Vagina (tissue), 2 donors: ENCODE data around the gene CUBN. TPM values are rescaled to one million over a fixed set of nuclear protein-coding genes. Genes with fewer than 3 reads are reported as not detected.
A peak's percentile ranks its signal among the peaks of the same experiment; 100 is the strongest.

Experiments used
- DNase-seq, 2 donors: peaks; one replicate each; pipeline ENCODE4 v3.0.0-alpha.2; 2017; ENCODE audit errors: extremely low spot score in 2 of 2
- H3K27ac ChIP-seq: fragments of 200-600 bp; sonication (generic); one replicate; pipeline ENCODE4 v1.5.1; 2019
- H3K27me3 ChIP-seq: fragments of 200-600 bp; sonication (generic); one replicate; pipeline ENCODE4 v1.5.1; 2019
- H3K36me3 ChIP-seq, 2 donors: fragments of 200-600 bp; sonication (generic); one replicate each; pipeline ENCODE4 v1.5.1; 2017 to 2019
- H3K4me1 ChIP-seq: fragments of 200-600 bp; sonication (generic); one replicate; pipeline ENCODE4 v1.5.1; 2019
- H3K4me3 ChIP-seq, 2 donors: fragments of 200-600 bp; sonication (generic); 1 replicate in 1 of 2; 2 replicates in 1 of 2; pipeline ENCODE4 v1.5.1; 2016 to 2019
- H3K9me3 ChIP-seq: fragments of 200-600 bp; sonication (generic); one replicate; pipeline ENCODE4 v1.5.1; 2019
- POLR2A ChIP-seq, 2 donors: fragments of 450-650 bp; IDR thresholded peaks; one replicate each; pipeline ENCODE4 v1.6.1; 2017; ENCODE audit warnings: antibody characterized with exemption in 2 of 2, mild to moderate bottlenecking in 2 of 2, moderate library complexity in 2 of 2
- POLR2AphosphoS5 ChIP-seq, 2 donors: sonication (generic); formaldehyde crosslinking; IDR thresholded peaks; one replicate each; pipeline ENCODE4 v1.9.0; 2017; ENCODE audit warnings: antibody characterized with exemption in 2 of 2, mild to moderate bottlenecking in 2 of 2, low read depth in 1 of 2; ENCODE audit not compliant: insufficient read depth in 1 of 2
- intact Hi-C: fragments of 100-400 bp; cut with DNase I; formaldehyde crosslinking; loops from one replicate; pipeline ENCODE4 v1.15.1; 2023
- total RNA-seq: library from RNA; depleted of rRNA; stranded (reverse); fragments of >200 nt; gene quantifications from one replicate; pipeline ENCODE4 v1.2.3, GENCODE V29; 2016
- TF ChIP-seq, protein P1 (sequence below), 3 experiments: fragments of 450-650 bp in 2 of 3; fragments of 200-600 bp in 1 of 3; sonication (generic) in 1 of 3; IDR thresholded peaks; one replicate each; pipeline ENCODE4 v1.5.1; 2017 to 2019; ENCODE audit warnings: antibody characterized with exemption in 3 of 3, mild to moderate bottlenecking in 2 of 3, moderate library complexity in 2 of 3

CUBN gene
- total RNA-seq, 1 donor from 2014 or later: 4.4 TPM

- DNase-seq: no peak
These were observed 103.9 kb downstream of the CUBN start for GRCh38 chr10:17025444-17026295.

DNA sequence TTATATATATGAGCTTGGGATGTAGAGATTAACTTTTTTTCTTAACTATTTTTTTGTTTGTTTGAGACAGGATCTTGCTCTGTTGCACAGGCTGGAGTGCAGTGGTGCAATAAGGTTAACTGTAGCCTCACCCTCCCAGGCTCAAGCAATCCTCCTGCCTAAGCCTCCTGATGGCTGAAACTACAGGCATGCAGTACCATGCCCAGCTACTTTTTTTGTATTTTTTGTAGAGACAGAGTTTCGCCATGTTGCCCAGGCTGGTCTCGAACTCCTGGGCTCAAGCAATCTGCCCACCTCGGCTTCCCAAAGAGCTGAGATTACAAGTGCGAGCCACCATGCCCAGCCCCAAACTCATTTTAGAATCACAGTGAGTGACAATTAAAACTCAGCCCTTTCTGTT lies 105.2 kb downstream of the CUBN start:
- no peaks in the 10 kb centered on the region for H3K36me3 ChIP-seq
- no peaks in the 10 kb centered on the region for H3K27me3 ChIP-seq
- TF ChIP-seq POLR2AphosphoS5 (IDR thresholded peaks at IDR 0.05; ENCODE audit: insufficient read depth in 1 of 2, low read depth in 1 of 2): no peak
- no peak overlapping the region for H3K4me3 ChIP-seq
- no peaks in the 10 kb centered on the region for H3K9me3 ChIP-seq
- DNase-seq: no peak
- H3K27ac ChIP-seq: peak overlapping the region; percentile 56
- intact Hi-C loops: no loop called here
- H3K4me1 ChIP-seq: peaks cover 30% of the 10 kb centered on the region

More at GRCh38 chr10:17025444-17026295, 103.9 kb downstream of the CUBN start:
- H3K36me3 ChIP-seq: no peaks in the 10 kb centered on the region
- H3K9me3 ChIP-seq: no peaks in the 10 kb centered on the region
- intact Hi-C loops: no loop called here
- peaks cover 38% of the 10 kb centered on the region for H3K4me1 ChIP-seq
- TF ChIP-seq POLR2A (IDR thresholded peaks at IDR 0.05) (no peak), POLR2AphosphoS5 (IDR thresholded peaks at IDR 0.05; ENCODE audit: insufficient read depth in 1 of 2, low read depth in 1 of 2) (no peak)
- TF ChIP-seq, protein P1, sequence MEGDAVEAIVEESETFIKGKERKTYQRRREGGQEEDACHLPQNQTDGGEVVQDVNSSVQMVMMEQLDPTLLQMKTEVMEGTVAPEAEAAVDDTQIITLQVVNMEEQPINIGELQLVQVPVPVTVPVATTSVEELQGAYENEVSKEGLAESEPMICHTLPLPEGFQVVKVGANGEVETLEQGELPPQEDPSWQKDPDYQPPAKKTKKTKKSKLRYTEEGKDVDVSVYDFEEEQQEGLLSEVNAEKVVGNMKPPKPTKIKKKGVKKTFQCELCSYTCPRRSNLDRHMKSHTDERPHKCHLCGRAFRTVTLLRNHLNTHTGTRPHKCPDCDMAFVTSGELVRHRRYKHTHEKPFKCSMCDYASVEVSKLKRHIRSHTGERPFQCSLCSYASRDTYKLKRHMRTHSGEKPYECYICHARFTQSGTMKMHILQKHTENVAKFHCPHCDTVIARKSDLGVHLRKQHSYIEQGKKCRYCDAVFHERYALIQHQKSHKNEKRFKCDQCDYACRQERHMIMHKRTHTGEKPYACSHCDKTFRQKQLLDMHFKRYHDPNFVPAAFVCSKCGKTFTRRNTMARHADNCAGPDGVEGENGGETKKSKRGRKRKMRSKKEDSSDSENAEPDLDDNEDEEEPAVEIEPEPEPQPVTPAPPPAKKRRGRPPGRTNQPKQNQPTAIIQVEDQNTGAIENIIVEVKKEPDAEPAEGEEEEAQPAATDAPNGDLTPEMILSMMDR (IDR thresholded peaks at IDR 0.05): no peak
- H3K27ac ChIP-seq: peak overlapping the region; percentile 31
- H3K4me3 ChIP-seq: no peak overlapping the region
- no peaks in the 10 kb centered on the region for H3K27me3 ChIP-seq

DNA sequence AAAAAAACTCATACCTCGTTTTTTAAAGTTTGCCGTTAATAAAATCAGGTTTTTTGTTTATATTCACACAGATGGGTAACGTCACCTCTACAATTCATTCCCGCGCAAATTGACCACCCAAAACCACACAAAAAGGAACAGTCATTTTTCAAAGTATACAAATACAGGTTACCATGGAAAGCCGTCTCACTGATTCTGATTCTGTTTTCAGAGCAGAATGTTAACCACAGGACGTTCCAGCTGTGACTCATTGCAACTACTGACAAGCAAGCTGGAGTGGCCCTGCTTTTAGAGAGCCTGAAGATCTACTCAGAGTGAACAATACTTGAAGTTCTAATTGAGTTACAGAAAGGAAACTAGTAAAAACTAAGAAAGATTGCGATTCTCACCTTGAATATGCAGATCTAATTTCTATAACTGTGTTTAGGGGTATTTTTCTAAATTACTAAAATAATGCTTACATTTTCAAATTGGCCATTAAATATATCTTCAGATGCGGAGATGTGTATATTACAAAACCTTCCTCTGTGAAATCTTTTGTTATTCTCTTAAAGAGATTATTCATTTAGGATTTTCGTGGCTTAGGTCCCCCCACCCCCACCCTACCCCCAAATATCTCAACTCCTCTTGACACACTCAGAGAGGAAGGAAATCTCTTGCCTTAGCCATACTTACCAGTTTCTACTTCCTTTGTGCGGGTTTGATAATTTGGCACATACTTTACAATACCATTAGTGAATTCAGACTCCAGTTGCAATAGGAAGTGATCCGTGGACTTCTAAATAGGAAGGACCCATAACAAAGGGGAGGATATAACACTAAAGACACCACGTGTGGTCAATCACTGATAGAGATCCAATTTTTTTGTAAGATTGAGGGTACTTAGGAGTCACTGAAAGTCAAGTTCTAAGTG lies 106.0 kb downstream of the CUBN start:
- Histone ChIP-seq H3K9me3 (no peaks in the 10 kb centered on the region), H3K36me3 (no peaks in the 10 kb centered on the region), H3K27ac (peak overlapping the region; percentile 56), H3K4me3 (no peak overlapping the region), H3K4me1 (peaks cover 22% of the 10 kb centered on the region), H3K27me3 (no peaks in the 10 kb centered on the region)
- no peak for DNase-seq
- TF ChIP-seq POLR2AphosphoS5 (IDR thresholded peaks at IDR 0.05; ENCODE audit: insufficient read depth in 1 of 2, low read depth in 1 of 2) (peak in 1 of 2 donors; percentile 38), POLR2A (IDR thresholded peaks at IDR 0.05) (no peak)
- TF ChIP-seq, protein P1 (IDR thresholded peaks at IDR 0.05): no peak
- intact Hi-C loops: no loop called here

DNA sequence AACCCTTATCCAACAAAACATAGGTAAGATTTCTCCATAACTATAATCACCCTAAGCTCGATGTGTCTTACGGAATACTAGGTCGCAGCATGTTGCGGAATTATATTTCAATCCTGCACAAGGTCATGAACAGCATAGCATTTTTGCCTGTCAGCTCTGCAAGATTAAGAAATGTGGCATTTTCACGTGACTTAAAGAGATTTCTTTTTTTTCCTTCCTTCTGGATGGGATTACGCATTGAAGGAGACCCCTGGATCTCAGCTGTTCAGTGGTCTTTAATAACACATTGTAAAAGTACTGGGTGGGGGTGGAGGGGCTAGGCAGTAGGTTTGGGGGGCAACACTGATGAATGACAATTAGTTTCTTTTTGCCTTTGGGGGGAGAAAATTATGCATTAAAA lies 106.7 kb downstream of the CUBN start:
- Histone ChIP-seq H3K36me3 (no peaks in the 10 kb centered on the region), H3K4me1 (peaks cover 20% of the 10 kb centered on the region), H3K27me3 (no peaks in the 10 kb centered on the region), H3K27ac (peak overlapping the region; percentile 7), H3K4me3 (no peak overlapping the region), H3K9me3 (no peaks in the 10 kb centered on the region)
- TF ChIP-seq POLR2AphosphoS5 (IDR thresholded peaks at IDR 0.05; ENCODE audit: insufficient read depth in 1 of 2, low read depth in 1 of 2): no peak
- no peak for DNase-seq
- intact Hi-C loops: no loop called here

DNA sequence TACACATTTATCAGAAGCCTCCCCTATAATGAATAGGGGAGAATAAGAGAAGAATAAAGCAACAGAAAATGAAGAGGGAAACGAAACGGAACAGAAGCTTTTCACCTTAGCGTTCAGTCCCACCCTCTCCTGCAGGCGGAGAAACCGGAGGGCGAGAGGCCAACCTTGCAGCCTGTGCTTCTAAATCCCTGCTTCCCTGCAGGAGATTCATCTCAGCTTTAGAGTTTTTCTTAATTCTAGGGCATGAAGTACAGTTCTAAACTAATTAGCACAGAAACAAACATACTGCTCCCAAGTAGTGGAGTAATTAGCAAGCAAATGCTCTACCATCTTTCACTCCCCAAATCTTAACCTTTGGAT lies 107.2 kb downstream of the CUBN start:
- intact Hi-C loops: no loop called here
- TF ChIP-seq POLR2A (IDR thresholded peaks at IDR 0.05): no peak
- TF ChIP-seq POLR2AphosphoS5 (IDR thresholded peaks at IDR 0.05; ENCODE audit: insufficient read depth in 1 of 2, low read depth in 1 of 2): no peak
- TF ChIP-seq, protein P1 (IDR thresholded peaks at IDR 0.05): no peak
- Histone ChIP-seq H3K36me3 (no peaks in the 10 kb centered on the region), H3K27ac (peak overlapping the region; percentile 7), H3K9me3 (no peaks in the 10 kb centered on the region), H3K27me3 (no peaks in the 10 kb centered on the region), H3K4me3 (no peak overlapping the region), H3K4me1 (peaks cover 20% of the 10 kb centered on the region)
- no peak for DNase-seq
